MM.1S (cell line): ENCODE data around the gene GRIK4.
"Not testable (repeated sequence)": the region's sequence is repeated elsewhere in the genome, so short reads cannot be mapped to it uniquely, and the experiment has no call there.

Experiments used
- DNase-seq: peaks from one replicate; pipeline ENCODE4 v3.0.0-alpha.2; 2015
- H2AFZ ChIP-seq: fragments of 300-600 bp; sonication (generic); 2 replicates; pipeline ENCODE4 v1.6.0; 2016; ENCODE audit warnings: antibody characterized with exemption, low read length
- H3F3A ChIP-seq: fragments of 300-600 bp; sonication (generic); 2 replicates; pipeline ENCODE4 v1.6.1; 2016; ENCODE audit warnings: mild to moderate bottlenecking, antibody characterized with exemption, low read length, moderate library complexity, mixed read lengths; ENCODE audit not compliant: insufficient read depth
- H3K27ac ChIP-seq: fragments of 300-600 bp; sonication (generic); 2 replicates; pipeline ENCODE4 v1.5.1; 2016; ENCODE audit warnings: mild to moderate bottlenecking, low read length
- H3K27me3 ChIP-seq: fragments of 300-600 bp; sonication (generic); replicated peaks from 2 replicates; pipeline ENCODE4 v1.6.0; 2016; ENCODE audit warnings: low read length; ENCODE audit not compliant: insufficient read depth
- H3K36me3 ChIP-seq: fragments of 300-600 bp; sonication (generic); replicated peaks from 2 replicates; pipeline ENCODE4 v1.6.1; 2016; ENCODE audit warnings: mild to moderate bottlenecking, low read length, mixed read lengths; ENCODE audit not compliant: insufficient read depth
- H3K4me1 ChIP-seq: fragments of 300-600 bp; sonication (generic); 2 replicates; pipeline ENCODE4 v1.6.1; 2016; ENCODE audit warnings: low read length, mixed read lengths
- H3K4me2 ChIP-seq: fragments of 300-600 bp; sonication (generic); 2 replicates; pipeline ENCODE4 v1.6.0; 2016; ENCODE audit warnings: low read depth, low read length
- H3K4me3 ChIP-seq: fragments of 300-600 bp; sonication (generic); 2 replicates; pipeline ENCODE4 v1.5.1; 2016; ENCODE audit warnings: low read length, mixed read lengths
- H3K79me2 ChIP-seq: fragments of 300-600 bp; sonication (generic); 2 replicates; pipeline ENCODE4 v1.6.1; 2016; ENCODE audit warnings: mixed run types, low read length, mixed read lengths
- H3K9ac ChIP-seq: fragments of 300-600 bp; sonication (generic); 2 replicates; pipeline ENCODE4 v1.6.1; 2016; ENCODE audit warnings: low read length, mixed read lengths
- H3K9me2 ChIP-seq: fragments of 300-600 bp; sonication (generic); replicated peaks from 2 replicates; pipeline ENCODE4 v1.6.1; 2016; ENCODE audit warnings: mild to moderate bottlenecking, low read length, mixed read lengths; ENCODE audit not compliant: insufficient read depth
- H3K9me3 ChIP-seq: fragments of 300-600 bp; sonication (generic); replicated peaks from 2 replicates; pipeline ENCODE4 v1.6.1; 2016; ENCODE audit warnings: mild to moderate bottlenecking, low read length, mixed read lengths; ENCODE audit not compliant: insufficient read depth
- H4K20me1 ChIP-seq: fragments of 300-600 bp; sonication (generic); 2 replicates; pipeline ENCODE4 v1.6.1; 2016; ENCODE audit warnings: mild to moderate bottlenecking, low read length, moderate library complexity, mixed read lengths; ENCODE audit not compliant: insufficient read depth
- EZH2 ChIP-seq: fragments of 300-600 bp; sonication (generic); optimal IDR thresholded peaks from 2 replicates; pipeline ENCODE3; 2017; ENCODE audit warnings: low read depth, mild to moderate bottlenecking, antibody characterized with exemption, low read length, mixed read lengths
- EZH2phosphoT487 ChIP-seq: fragments of 300-600 bp; sonication (generic); IDR thresholded peaks from 2 replicates; pipeline ENCODE4 v1.6.1; 2018; ENCODE audit warnings: antibody characterized with exemption, low read length
- TF ChIP-seq, protein P1 (sequence below): fragments of 300-600 bp; sonication (generic); IDR thresholded peaks from 2 replicates; pipeline ENCODE4 v1.5.1; 2016; ENCODE audit warnings: antibody characterized with exemption, low read length, mixed read lengths

GRIK4 gene

DNA sequence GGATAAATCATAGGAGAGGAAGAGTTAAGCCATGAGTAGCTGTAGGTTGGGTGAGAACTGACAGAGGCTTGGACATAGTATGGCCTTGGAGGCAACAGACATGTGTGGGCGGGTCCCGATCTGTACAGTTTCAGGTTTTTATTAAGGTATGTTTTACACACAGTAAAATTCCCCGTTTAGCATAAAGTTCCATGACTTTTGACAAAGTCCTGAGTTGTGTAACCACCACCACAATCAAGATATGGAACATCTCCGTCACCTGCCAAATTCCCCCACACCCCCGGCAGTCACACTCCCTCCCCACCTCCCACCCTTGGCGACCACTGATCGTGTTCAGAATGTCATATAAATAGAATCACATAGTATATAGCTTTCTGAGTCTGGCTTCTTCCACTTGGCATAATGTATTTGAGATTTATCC is 68.1 kb downstream of the GRIK4 start:
- Histone ChIP-seq H4K20me1 (no peaks in the 10 kb centered on the region), H3K79me2 (no peaks in the 10 kb centered on the region), H3K27ac (no peak overlapping the region), H3K4me3 (no peak overlapping the region), H3K27me3 (no peaks in the 10 kb centered on the region), H3K4me2 (no peak overlapping the region), H3F3A (no peaks in the 10 kb centered on the region), H3K36me3 (no peaks in the 10 kb centered on the region), H3K4me1 (0 out of 2 replicates have a peak, but pooled peaks cover 3% of the 10 kb centered on the region), H3K9me2 (no peaks in the 10 kb centered on the region), H2AFZ (no peak overlapping the region), H3K9me3 (no peaks in the 10 kb centered on the region), H3K9ac (no peak overlapping the region)
- TF ChIP-seq EZH2phosphoT487 (no peak), EZH2 (no peak)
- TF ChIP-seq, protein P1, sequence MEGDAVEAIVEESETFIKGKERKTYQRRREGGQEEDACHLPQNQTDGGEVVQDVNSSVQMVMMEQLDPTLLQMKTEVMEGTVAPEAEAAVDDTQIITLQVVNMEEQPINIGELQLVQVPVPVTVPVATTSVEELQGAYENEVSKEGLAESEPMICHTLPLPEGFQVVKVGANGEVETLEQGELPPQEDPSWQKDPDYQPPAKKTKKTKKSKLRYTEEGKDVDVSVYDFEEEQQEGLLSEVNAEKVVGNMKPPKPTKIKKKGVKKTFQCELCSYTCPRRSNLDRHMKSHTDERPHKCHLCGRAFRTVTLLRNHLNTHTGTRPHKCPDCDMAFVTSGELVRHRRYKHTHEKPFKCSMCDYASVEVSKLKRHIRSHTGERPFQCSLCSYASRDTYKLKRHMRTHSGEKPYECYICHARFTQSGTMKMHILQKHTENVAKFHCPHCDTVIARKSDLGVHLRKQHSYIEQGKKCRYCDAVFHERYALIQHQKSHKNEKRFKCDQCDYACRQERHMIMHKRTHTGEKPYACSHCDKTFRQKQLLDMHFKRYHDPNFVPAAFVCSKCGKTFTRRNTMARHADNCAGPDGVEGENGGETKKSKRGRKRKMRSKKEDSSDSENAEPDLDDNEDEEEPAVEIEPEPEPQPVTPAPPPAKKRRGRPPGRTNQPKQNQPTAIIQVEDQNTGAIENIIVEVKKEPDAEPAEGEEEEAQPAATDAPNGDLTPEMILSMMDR, result no peak
- no peak for DNase-seq

DNA sequence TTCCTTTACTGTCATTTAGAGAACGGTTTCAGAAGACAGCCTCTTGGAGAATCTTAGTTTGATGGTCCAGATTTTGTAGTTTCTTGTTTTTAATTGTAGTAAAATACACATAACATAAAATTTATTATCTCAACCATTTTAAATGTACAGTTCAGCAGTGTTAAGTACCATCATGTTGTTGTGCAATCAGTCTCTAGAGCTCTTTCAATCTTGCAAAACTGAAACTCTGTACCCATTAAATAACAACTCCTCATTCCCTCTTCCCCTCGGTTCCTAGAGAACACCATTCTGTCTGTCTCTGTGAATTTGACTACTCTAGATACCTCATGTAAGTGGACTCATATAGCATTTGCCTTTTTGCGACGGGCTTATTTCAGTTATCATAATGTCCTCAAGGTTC is 69.8 kb downstream of the GRIK4 start:
- Histone ChIP-seq H2AFZ (no peak overlapping the region), H3K4me3 (no peak overlapping the region), H3K79me2 (no peaks in the 10 kb centered on the region), H3K9ac (no peak overlapping the region), H3K4me2 (no peak overlapping the region), H3K4me1 (0 out of 2 replicates have a peak, but pooled peaks cover 3% of the 10 kb centered on the region), H3K9me2 (no peaks in the 10 kb centered on the region), H3K27me3 (no peaks in the 10 kb centered on the region), H3F3A (no peaks in the 10 kb centered on the region), H4K20me1 (no peaks in the 10 kb centered on the region), H3K27ac (no peak overlapping the region), H3K36me3 (no peaks in the 10 kb centered on the region), H3K9me3 (no peaks in the 10 kb centered on the region)
- no peak for DNase-seq
- TF ChIP-seq EZH2phosphoT487 (no peak), EZH2 (no peak)
- TF ChIP-seq, protein P1, result no peak

DNA sequence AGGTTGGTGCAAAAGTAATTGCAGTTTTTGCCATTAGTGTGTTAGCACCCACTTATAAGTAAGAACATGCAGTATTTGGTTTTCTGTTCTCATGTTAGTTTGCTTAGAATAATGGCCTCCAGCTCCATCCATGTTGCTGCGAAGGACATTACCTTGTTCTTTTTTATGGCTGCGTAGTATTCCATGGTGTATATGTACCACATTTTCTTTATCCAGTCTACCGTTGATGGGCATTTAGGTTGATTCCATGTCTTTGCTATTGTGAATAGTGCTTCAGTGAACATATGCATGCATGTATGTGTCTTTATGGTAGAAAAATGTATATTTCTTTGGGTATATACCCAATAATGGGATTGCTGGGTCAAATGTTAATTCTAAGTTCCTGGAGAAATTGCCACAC is 71.0 kb downstream of the GRIK4 start:
- not testable (repeated sequence) for H3K4me2 ChIP-seq, H3K9ac ChIP-seq, H3K4me1 ChIP-seq, H3K36me3 ChIP-seq, H3K9me2 ChIP-seq, H3K79me2 ChIP-seq, H3F3A ChIP-seq, DNase-seq, H4K20me1 ChIP-seq, H3K4me3 ChIP-seq, H3K9me3 ChIP-seq, H3K27ac ChIP-seq, H3K27me3 ChIP-seq, H2AFZ ChIP-seq

DNA sequence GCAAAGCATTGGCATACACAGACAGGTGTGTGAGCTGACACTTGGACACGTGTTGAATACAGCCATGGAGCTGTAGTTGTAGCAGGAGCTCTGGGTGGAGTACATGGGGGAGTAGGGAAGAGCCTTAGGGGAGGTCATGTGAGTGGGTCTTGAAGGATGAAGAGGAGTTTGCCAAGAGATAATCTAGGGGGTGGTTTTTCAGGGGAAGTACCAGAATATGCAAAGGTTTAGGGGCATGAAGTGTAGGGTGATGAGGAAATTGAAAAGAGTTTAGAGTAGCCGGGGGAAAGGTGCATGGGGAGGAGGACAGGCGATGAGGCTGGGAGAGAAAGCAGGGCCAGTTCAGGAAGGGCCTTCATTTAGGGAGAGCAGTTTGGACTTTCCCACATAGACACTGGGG is 74.5 kb downstream of the GRIK4 start:
- H3K4me2 ChIP-seq, result no peak overlapping the region
- DNase-seq, result no peak
- no peaks in the 10 kb centered on the region for H3K36me3 ChIP-seq
- no peak overlapping the region for H3K4me3 ChIP-seq
- no peak overlapping the region for H3K9ac ChIP-seq
- no peaks in the 10 kb centered on the region for H3K79me2 ChIP-seq
- 0 out of 2 replicates have a peak, but pooled peaks cover 3% of the 10 kb centered on the region for H3K4me1 ChIP-seq
- TF ChIP-seq EZH2 (no peak), EZH2phosphoT487 (no peak)
- TF ChIP-seq, protein P1, result no peak
- no peak overlapping the region for H3K27ac ChIP-seq
- no peaks in the 10 kb centered on the region for H3K27me3 ChIP-seq
- no peak overlapping the region for H2AFZ ChIP-seq
- H4K20me1 ChIP-seq, result no peaks in the 10 kb centered on the region
- no peaks in the 10 kb centered on the region for H3F3A ChIP-seq
- no peaks in the 10 kb centered on the region for H3K9me3 ChIP-seq
- no peaks in the 10 kb centered on the region for H3K9me2 ChIP-seq
